Measurements from ENCODE around the gene GAGE10. TPM values are rescaled to one million over a fixed set of nuclear protein-coding genes. Genes with fewer than 3 reads are reported as not detected.

GAGE10 gene, protein sequence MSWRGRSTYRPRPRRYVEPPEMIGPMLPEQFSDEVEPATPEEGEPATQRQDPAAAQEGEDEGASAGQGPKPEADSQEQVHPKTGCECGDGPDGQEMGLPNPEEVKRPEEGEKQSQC
- total RNA-seq = not detected
- polyA plus RNA-seq (ENCODE audit: insufficient read depth in 1 of 8, insufficient read length in 8 of 8, low replicate concordance in 1 of 8) = not detected
- long read RNA-seq, donor 1 = 0 reads
- long read RNA-seq, donor 2 = 0 reads
- long read RNA-seq, donor 3 = 0 reads
- long read RNA-seq, donor 4 = 0 reads
- long read RNA-seq, donor 5 = 0 reads
- long read RNA-seq, donor 6 = 0 reads
- long read RNA-seq, donor 7 = 0 reads
- long read RNA-seq, donor 8 = 0 reads
- long read RNA-seq, donor 9 = 0 reads
- long read RNA-seq, donor 10 = 0 reads
- long read RNA-seq, donor 11 = 0 reads

DNA sequence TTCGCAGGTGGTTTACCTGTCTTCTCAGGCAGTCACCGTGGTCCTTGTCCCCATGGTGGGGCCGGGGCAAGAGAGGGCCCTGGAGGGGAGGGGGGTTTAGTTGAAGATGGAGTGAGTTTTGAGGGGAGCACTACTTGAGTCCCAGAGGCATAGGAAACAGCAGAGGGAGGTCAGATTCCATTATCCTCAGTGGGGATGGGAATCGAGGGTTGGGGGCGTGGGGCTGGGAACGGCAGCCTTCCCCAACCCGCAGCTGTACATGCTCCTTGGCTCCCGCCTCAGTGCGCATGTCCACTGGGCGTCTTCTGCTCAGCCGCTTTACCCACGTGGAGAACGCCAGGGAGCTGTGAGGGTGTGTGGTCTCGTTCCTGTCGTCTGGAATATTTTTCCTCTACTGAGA lies at the start of gene GAGE10:
TSS of gene GAGE10 (plus strand) at position 301 of the 400 bp plus-strand sequence. CDS start 1,214 bp downstream, outside the sequence.
- no peaks in the 10 kb centered on the region for H3K27me3 ChIP-seq (ENCODE audit: control insufficient read depth, insufficient read depth, low read length)
- H3K27ac ChIP-seq (ENCODE audit: low read length) = no peak within 1 kb of the TSS
- no peak within 1 kb of the TSS for H3K4me3 ChIP-seq (ENCODE audit: low read length)
- H3K9me3 ChIP-seq (replicated peaks; ENCODE audit: control insufficient read depth, low read depth, low read length) = no peaks in the 10 kb centered on the region
- no peaks in the 10 kb centered on the region for H3K36me3 ChIP-seq (ENCODE audit: control insufficient read depth, insufficient read depth, low read length)
- H3K4me1 ChIP-seq (ENCODE audit: control insufficient read depth, insufficient read depth, low read length) = no peaks in the 10 kb centered on the region
- WGBS (ENCODE audit: insufficient coverage) = 75% methylated on average over 11 of the region's 15 CpGs
- DNase-seq = no peak

DNA sequence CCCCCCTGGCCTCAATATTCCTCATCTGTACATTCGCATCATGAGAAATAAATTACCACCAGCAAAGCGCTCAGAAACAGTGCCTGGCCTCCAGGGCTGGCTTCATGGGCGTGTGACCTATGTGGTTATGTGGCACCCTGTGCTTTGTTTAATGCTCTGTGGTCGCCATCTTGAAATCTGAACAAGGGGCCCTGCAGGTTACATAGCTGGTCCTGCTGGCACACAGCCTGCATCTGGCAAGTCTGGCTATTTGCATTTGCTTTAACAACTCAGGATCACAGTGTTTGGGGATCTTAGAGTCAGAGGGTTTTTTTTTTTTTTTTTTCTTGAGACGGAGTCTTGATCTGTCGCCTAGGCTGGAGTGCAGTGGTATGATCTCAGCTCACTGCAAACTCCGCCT lies 48.8 kb upstream of the GAGE10 start:
- Histone ChIP-seq H3K27me3 (ENCODE audit: control insufficient read depth, insufficient read depth, low read length) (peaks cover 3% of the 10 kb centered on the region), H3K4me3 (ENCODE audit: low read length) (no peak overlapping the region)
- WGBS (ENCODE audit: insufficient coverage) = 79% methylated on average over 3 of the region's 7 CpGs

DNA sequence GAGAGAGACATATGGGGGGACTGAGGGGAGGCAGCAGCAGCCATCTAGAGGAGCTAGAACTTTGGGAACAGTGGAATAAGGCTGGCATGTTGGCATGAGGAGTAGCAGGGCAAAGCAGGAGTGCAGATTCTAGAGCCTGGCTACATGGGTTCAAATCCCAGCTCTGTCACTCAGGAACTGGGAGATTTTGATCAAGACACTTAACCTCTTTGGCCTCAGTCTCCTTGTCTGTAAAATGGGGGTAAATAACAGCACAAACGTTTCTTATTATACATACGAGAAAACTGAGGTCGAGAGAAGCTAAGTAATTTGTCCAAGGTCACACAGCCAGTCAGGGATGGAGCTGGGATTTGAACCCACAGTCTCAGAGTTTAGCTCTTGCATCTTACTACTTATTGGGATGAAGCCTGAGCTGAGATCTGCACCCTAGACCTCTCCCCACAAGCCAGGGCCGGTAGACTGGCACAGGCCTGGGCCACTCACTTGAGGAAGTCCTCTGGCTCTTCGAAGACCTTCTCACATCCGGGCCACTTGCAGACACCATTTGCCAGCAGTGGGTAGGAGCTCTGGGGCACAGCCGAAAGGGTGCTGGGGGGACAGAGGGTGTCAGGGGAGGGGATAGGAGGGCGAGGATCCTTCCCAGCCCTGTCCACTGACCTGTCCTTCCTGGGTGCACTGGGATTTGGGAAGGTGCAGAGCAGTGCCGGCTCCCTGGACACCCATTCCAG lies 47.0 kb upstream of the GAGE10 start:
- Histone ChIP-seq H3K4me1 (ENCODE audit: control insufficient read depth, insufficient read depth, low read length) (no peaks in the 10 kb centered on the region), H3K27me3 (ENCODE audit: control insufficient read depth, insufficient read depth, low read length) (peaks cover 3% of the 10 kb centered on the region), H3K4me3 (ENCODE audit: low read length) (no peak overlapping the region), H3K9me3 (replicated peaks; ENCODE audit: control insufficient read depth, low read depth, low read length) (no peaks in the 10 kb centered on the region), H3K36me3 (ENCODE audit: control insufficient read depth, insufficient read depth, low read length) (no peaks in the 10 kb centered on the region), H3K27ac (ENCODE audit: low read length) (no peak overlapping the region)
- 61% methylated on average over 3 of the region's 9 CpGs for WGBS (ENCODE audit: insufficient coverage)
- no peak for DNase-seq

More for the DNA sequence above, 48.8 kb upstream of the GAGE10 start:
- no peaks in the 10 kb centered on the region for H3K36me3 ChIP-seq (ENCODE audit: control insufficient read depth, insufficient read depth, low read length)
- H3K9me3 ChIP-seq (replicated peaks; ENCODE audit: control insufficient read depth, low read depth, low read length) = no peaks in the 10 kb centered on the region
- DNase-seq = no peak
- no peak overlapping the region for H3K27ac ChIP-seq (ENCODE audit: low read length)
- H3K4me1 ChIP-seq (ENCODE audit: control insufficient read depth, insufficient read depth, low read length) = no peaks in the 10 kb centered on the region

DNA sequence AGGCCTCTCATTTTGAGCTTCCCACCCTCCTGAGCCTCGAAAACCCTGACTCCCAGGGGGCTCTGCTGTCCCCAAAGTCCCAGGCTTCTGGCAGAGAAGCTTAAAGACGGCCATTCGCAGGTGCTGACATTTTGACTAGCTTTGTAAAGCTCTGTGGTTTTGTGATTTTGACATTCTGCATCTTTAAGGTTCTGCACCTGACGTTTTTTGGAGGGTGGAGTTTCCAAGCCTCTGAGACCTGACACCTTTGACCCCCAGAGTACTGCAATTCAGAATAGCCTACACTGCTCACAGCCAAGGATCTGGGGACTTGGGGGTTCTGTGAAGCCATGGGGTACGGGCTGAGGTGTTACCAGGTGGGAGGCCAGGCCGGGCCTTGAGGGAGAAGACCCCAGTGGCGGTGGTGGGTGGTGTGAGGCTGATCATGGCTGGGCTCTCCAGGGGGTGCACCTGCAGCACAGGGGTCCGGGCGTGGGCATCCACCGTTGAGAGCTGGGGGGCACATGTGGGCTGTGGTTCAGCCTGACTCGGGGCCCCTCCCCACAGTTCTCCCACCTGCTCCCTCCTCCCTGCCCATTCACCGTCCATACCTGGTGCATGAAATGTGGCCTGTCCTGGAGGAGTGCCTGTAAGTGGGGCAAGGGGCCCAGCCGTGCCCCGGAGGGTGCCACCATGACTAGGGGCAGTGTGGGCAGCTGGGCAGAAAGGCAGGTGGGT lies 46.2 kb upstream of the GAGE10 start:
- no peaks in the 10 kb centered on the region for H3K36me3 ChIP-seq (ENCODE audit: control insufficient read depth, insufficient read depth, low read length)
- H3K27ac ChIP-seq (ENCODE audit: low read length) = no peak overlapping the region
- 50% methylated on average over 4 of the region's 14 CpGs for WGBS (ENCODE audit: insufficient coverage)
- no peak overlapping the region for H3K4me3 ChIP-seq (ENCODE audit: low read length)
- no peak for DNase-seq
- H3K4me1 ChIP-seq (ENCODE audit: control insufficient read depth, insufficient read depth, low read length) = no peaks in the 10 kb centered on the region
- peaks cover 3% of the 10 kb centered on the region for H3K27me3 ChIP-seq (ENCODE audit: control insufficient read depth, insufficient read depth, low read length)
- no peaks in the 10 kb centered on the region for H3K9me3 ChIP-seq (replicated peaks; ENCODE audit: control insufficient read depth, low read depth, low read length)

DNA sequence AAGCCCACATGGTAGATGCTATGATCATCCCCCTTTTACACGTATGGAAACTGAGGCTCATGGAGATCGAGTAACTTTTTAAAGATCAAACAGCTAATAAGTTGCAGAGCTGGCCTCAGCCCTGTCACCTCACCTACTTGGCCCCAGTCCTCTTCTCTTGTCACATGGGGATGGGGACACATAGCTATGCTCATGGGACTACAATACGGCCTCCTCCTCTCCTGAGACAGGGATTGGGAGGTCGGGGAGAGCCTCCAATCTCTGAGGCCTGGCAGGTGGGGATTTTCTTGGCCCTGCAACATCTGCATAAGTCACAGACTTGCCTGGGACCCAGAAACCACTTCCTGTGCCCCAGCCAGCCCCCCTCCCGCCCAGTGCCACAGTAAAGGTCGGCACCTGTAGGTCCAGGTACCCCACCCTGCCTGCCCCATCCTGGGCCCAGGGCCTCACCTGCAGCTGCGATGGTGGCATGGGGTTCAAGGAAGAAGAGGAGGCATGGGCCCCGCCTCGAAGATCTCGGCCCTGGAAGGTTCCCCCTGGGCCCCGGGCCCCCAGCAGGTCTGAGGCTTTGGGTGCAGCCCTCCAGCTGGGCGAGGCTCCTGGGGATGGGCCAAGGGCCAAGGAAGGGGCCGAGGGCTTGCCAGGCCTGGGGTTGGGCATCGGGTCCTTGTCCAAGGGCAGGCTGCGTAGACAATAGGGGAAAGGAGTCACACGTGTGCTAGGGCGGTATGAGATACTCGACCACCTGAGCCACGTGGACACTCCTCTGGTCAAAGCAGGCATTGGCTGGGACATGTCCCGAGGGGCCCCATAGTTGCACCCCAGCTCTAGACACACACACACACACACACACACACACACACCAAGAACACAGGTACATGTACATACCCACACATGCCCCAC lies 45.3 kb upstream of the GAGE10 start:
- no peaks in the 10 kb centered on the region for H3K4me1 ChIP-seq (ENCODE audit: control insufficient read depth, insufficient read depth, low read length)
- H3K27me3 ChIP-seq (ENCODE audit: control insufficient read depth, insufficient read depth, low read length) = peaks cover 3% of the 10 kb centered on the region
- H3K27ac ChIP-seq (ENCODE audit: low read length) = no peak overlapping the region
- WGBS (ENCODE audit: insufficient coverage) = 77% methylated on average over 19 of the region's 20 CpGs
- H3K4me3 ChIP-seq (ENCODE audit: low read length) = no peak overlapping the region
- no peak for DNase-seq
- H3K36me3 ChIP-seq (ENCODE audit: control insufficient read depth, insufficient read depth, low read length) = no peaks in the 10 kb centered on the region
- no peaks in the 10 kb centered on the region for H3K9me3 ChIP-seq (replicated peaks; ENCODE audit: control insufficient read depth, low read depth, low read length)

DNA sequence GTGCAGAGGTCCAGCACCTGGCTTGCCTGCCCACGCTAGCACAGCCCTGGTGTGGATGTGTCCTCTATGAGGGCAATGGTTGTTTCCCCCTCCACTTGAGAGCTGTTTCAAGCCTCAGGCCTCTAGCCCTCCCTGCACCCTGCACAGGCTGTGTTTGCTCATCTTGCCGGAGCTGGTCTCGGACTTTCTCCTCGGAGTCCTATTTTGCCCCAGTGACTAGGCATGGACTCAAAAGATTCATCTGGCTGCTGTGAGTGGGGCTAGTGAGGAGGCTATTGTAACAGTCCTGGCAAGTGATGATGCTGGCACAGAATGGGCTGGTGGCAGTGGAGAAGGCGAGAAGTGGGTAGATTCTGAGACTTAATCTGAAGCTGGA lies 44.7 kb upstream of the GAGE10 start:
- Histone ChIP-seq H3K27me3 (ENCODE audit: control insufficient read depth, insufficient read depth, low read length) (peaks cover under 1% of the 10 kb centered on the region), H3K9me3 (replicated peaks; ENCODE audit: control insufficient read depth, low read depth, low read length) (no peaks in the 10 kb centered on the region), H3K36me3 (ENCODE audit: control insufficient read depth, insufficient read depth, low read length) (no peaks in the 10 kb centered on the region), H3K4me1 (ENCODE audit: control insufficient read depth, insufficient read depth, low read length) (no peaks in the 10 kb centered on the region), H3K27ac (ENCODE audit: low read length) (no peak overlapping the region), H3K4me3 (ENCODE audit: low read length) (no peak overlapping the region)
- no peak for DNase-seq
- WGBS (ENCODE audit: insufficient coverage) = 83% methylated on average over 3 of the region's 5 CpGs

DNA sequence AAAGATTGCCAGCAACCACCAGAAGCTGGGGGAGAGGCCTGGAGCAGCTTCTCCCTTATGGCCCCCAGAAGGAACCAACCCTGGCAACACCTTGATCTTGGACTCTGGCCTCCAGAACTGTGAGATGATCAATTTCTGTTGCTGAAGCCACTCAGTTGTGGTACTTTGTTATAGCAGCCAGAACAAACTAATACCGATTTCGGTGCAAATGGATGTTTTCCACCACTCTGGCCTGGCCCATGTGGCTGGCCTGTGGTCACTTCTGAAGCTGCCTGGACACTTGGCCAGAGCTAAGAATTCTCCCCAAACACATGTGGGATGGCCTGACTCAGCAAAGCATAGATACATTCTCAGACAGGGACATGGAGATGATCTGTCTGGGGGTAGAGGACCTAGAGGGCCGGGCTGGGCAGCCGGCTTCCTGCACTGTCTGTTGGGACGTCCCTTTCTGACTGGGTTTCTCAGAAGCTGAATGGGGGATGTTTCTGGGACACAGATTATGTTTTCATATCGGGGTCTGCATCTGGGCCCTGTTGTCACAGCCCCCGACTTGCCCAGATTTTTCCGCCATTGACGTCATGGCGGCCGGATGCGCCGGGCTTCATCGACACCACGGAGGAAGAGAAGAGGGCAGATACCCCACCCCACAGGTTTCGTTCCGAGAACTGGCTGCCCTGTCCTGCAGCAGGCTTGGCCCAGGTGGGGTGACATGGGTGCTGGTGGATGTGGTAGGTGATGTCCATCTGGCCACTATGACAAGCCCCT lies 43.0 kb upstream of the GAGE10 start:
- Histone ChIP-seq H3K4me3 (ENCODE audit: low read length) (no peak overlapping the region), H3K4me1 (ENCODE audit: control insufficient read depth, insufficient read depth, low read length) (no peaks in the 10 kb centered on the region), H3K9me3 (replicated peaks; ENCODE audit: control insufficient read depth, low read depth, low read length) (no peaks in the 10 kb centered on the region), H3K27me3 (ENCODE audit: control insufficient read depth, insufficient read depth, low read length) (no peaks in the 10 kb centered on the region), H3K27ac (ENCODE audit: low read length) (no peak overlapping the region), H3K36me3 (ENCODE audit: control insufficient read depth, insufficient read depth, low read length) (no peaks in the 10 kb centered on the region)
- WGBS (ENCODE audit: insufficient coverage) = 96% methylated on average over 11 of the region's 17 CpGs
- no peak for DNase-seq

DNA sequence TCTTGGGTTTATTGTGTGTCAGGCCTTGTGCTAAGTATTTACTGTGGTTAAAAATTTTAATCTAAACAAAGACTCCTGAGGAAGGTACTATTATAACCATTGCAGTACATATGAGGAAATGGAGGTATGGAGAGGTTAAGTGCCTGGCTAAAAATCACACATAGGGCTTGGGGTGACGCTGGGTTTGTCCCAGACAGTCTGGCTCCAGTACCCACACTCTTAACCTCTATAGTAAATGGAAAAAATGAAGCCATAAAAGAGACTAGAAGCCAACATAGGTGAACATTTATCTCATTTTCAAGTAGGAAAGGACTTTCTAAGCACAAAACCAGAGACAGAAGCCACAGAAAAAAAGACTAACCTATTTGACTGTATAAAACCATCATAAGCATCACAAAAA lies 40.8 kb upstream of the GAGE10 start:
- H3K4me3 ChIP-seq (ENCODE audit: low read length) = no peak overlapping the region
- H3K27me3 ChIP-seq (ENCODE audit: control insufficient read depth, insufficient read depth, low read length) = no peaks in the 10 kb centered on the region
- H3K4me1 ChIP-seq (ENCODE audit: control insufficient read depth, insufficient read depth, low read length) = no peaks in the 10 kb centered on the region
- no peak overlapping the region for H3K27ac ChIP-seq (ENCODE audit: low read length)
- no CpG with 5 or more reads among the region's 1 CpG for WGBS (ENCODE audit: insufficient coverage)
- H3K9me3 ChIP-seq (replicated peaks; ENCODE audit: control insufficient read depth, low read depth, low read length) = no peaks in the 10 kb centered on the region
- no peak for DNase-seq
- no peaks in the 10 kb centered on the region for H3K36me3 ChIP-seq (ENCODE audit: control insufficient read depth, insufficient read depth, low read length)

DNA sequence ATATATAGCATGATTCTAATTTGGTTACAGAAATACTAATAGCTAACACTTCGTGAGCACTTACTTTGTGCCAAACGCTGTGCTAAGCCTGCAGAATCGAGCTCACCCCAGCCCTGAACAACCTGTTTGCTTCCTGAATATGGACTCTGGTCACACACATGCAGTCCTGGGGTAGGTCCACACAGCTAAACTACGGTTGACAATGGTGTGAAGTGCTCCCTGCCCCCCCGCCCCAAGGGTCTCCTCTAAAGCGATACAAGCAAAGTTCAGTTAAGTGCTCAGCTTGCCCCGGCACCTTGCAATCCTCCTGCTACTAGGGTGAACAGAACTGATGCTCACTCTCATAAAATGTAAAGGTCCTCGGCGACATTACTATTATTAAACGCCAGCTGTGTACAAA lies 39.8 kb upstream of the GAGE10 start:
- no peaks in the 10 kb centered on the region for H3K4me1 ChIP-seq (ENCODE audit: control insufficient read depth, insufficient read depth, low read length)
- H3K27ac ChIP-seq (ENCODE audit: low read length) = no peak overlapping the region
- no peak for DNase-seq
- WGBS (ENCODE audit: insufficient coverage) = 82% methylated on average over 8 of the region's 10 CpGs
- H3K9me3 ChIP-seq (replicated peaks; ENCODE audit: control insufficient read depth, low read depth, low read length) = no peaks in the 10 kb centered on the region
- no peaks in the 10 kb centered on the region for H3K36me3 ChIP-seq (ENCODE audit: control insufficient read depth, insufficient read depth, low read length)
- H3K4me3 ChIP-seq (ENCODE audit: low read length) = no peak overlapping the region
- H3K27me3 ChIP-seq (ENCODE audit: control insufficient read depth, insufficient read depth, low read length) = no peaks in the 10 kb centered on the region

All from muscle of leg (tissue), 16 donors.